HG03378 (cell line): ENCODE data around the gene EIF4A2.
"Not testable (repeated sequence)": the region's sequence is repeated elsewhere in the genome, so short reads cannot be mapped to it uniquely, and the experiment has no call there.

ENCODE experiments used
- ATAC-seq: cut with Tn5 transposase; IDR thresholded peaks from one replicate; pipeline ENCODE4 v1.9.1; 2021; ENCODE audit warnings: mild to moderate bottlenecking, moderate library complexity; ENCODE audit not compliant: unreplicated experiment

The EIF4A2 gene

DNA sequence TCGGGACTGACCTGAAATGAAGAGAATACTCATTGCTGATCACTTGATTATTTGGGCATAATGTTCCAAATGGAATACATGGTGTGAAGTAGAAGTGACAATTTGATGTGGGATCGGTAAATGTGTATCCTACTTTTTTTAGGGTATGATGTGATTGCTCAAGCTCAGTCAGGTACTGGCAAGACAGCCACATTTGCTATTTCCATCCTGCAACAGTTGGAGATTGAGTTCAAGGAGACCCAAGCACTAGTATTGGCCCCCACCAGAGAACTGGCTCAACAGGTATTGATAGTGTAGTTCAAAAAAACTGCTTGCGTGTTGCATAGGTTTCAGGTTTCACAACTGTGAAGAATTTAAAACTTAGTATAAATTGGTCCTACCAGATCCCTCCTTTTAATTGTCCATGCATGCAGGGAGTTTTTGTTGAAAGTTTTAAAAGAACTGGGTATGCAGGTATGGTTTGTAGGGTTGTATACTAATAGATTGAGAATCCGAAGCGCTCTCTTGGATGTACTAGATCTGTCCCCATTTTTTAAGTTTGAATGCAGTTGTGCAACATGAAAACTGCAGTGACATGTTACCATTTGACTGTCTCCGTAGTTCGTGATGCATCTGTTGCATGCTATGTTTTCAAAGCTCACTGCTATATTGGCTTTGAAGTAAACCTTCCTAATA, 1.6 kb downstream of the EIF4A2 start:
- ATAC-seq, result no peak

DNA sequence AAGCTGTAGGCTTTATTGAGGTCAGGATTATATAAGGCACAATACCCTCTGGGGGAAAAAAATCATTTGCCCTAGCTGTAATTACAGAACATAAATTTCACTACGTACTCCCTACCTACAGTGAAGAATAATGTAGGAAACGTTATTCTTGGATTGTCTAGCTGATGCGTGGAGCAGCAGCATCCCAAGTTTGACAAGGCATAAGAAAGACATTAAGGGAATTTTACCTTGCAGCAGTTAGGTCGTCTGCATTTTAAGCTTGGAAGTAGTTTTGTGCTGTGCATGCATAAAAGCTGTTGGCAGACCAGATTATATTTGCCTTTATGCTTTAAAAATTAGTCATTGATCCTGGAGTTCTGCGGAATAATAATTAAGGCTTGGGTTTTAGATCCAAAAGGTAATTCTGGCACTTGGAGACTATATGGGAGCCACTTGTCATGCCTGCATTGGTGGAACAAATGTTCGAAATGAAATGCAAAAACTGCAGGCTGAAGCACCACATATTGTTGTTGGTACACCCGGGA, 2.2 kb downstream of the EIF4A2 start:
- ATAC-seq, result no peak

- ATAC-seq, result no peak
Observed at GRCh38 chr3:186786922-186787321, 3.5 kb downstream of the EIF4A2 start.

- no peak for ATAC-seq
Observed at GRCh38 chr3:186787642-186788481, 4.5 kb downstream of the EIF4A2 start.

DNA sequence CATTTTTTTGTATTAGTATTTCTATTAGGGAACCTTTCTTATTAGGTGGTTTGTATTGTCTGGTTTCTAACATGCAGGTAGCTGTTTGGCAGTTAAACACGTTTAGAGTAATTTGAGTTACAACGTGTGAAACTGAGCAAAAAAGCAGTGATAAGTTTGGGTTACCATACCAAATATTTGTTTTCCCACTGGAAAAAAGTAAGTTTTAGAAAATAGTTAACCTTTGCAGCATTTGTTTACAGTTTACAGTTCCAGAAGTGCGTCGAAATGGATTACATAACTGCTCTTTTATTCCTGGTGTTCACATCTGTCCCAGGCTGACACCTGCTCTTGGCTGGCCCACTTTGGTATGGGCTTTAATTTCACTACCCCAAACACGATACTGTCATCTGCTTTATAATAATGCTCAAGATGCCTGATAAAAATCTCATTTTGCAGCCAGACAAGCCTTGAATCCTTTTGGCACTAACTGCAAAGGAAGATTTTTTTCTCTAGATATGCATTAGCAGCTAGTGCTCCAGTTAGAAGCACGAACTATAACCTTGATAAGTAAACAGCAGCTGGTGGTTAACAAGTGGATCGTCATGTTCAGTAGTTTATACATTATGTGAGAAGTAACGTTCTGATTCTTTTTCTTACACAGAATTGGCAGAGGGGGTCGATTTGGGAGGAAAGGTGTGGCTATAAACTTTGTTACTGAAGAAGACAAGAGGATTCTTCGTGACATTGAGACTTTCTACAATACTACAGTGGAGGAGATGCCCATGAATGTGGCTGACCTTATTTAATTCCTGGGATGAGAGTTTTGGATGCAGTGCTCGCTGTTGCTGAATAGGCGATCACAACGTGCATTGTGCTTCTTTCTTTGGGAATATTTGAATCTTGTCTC, 5.3 kb downstream of the EIF4A2 start:
- no peak for ATAC-seq

GRCh38 chr3:186789554-186790260, 6.3 kb downstream of the EIF4A2 start:
- no peak for ATAC-seq

GRCh38 chr3:186790261-186790981, 7.0 kb downstream of the EIF4A2 start:
- no peak for ATAC-seq

DNA sequence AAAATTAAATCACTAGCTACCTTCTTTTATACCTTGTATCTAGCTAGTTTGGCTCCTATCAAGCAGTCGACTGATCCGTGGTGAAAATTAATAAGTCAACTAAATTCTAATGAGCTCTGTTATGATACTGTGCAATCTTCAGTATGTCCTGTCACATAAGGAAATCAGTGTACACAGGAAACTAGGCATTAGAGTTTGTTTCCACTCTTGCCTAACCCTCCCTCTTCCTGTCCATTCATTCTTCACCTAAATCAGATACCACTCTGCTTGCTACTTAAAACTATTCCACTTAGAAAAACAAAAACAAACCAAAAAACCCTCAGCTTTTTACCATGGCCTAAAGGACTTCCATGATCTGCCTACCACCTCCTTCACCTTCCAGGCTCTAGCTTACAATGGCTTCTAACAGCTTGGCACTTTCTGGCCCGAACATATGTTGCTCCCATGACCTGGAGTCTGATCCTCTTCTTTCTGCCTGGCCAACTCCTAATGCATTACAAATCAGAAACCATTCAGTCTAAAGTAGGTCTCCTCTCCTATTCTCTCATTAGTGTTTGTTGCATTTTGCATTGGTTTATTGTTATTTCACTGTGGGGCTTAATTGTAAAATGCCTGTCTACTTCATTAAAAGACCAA, 15.0 kb downstream of the EIF4A2 start:
- no peak for ATAC-seq

- ATAC-seq, result no peak
Observed at GRCh38 chr3:186800285-186800684, 16.9 kb downstream of the EIF4A2 start.

GRCh38 chr3:186802701-186803100, 19.3 kb downstream of the EIF4A2 start:
- no peak for ATAC-seq

GRCh38 chr3:186803447-186803846, 20.1 kb downstream of the EIF4A2 start:
- ATAC-seq, result not testable (repeated sequence)

- ATAC-seq, result peak; percentile 82
Observed at GRCh38 chr3:186806089-186807055, 23.0 kb downstream of the EIF4A2 start, which contains the start of gene RFC4. RFC4 (minus strand) TSS chr3:186806482; CDS start chr3:186804713, 1,769 bp downstream.

- peak; percentile 6 for ATAC-seq
Observed at GRCh38 chr3:186807231-186807630, 23.9 kb downstream of the EIF4A2 start.

GRCh38 chr3:186810336-186810996, 27.1 kb downstream of the EIF4A2 start:
- ATAC-seq, result no peak

- not testable (repeated sequence) for ATAC-seq
Observed at GRCh38 chr3:186811313-186811712, 27.9 kb downstream of the EIF4A2 start.

- no peak for ATAC-seq
Observed at GRCh38 chr3:186814100-186814499, 30.7 kb downstream of the EIF4A2 start.

GRCh38 chr3:186815435-186815834, 32.1 kb downstream of the EIF4A2 start:
- no peak for ATAC-seq
